MM.1S (cell line): Measurements from ENCODE around the gene NDUFV2.

Experiments used
- DNase-seq: peaks from one replicate; pipeline ENCODE4 v3.0.0-alpha.2; 2015
- H2AFZ ChIP-seq: fragments of 300-600 bp; sonication (generic); 2 replicates; pipeline ENCODE4 v1.6.0; 2016; ENCODE audit warnings: antibody characterized with exemption, low read length
- H3F3A ChIP-seq: fragments of 300-600 bp; sonication (generic); 2 replicates; pipeline ENCODE4 v1.6.1; 2016; ENCODE audit warnings: mild to moderate bottlenecking, antibody characterized with exemption, low read length, moderate library complexity, mixed read lengths; ENCODE audit not compliant: insufficient read depth
- H3K27ac ChIP-seq: fragments of 300-600 bp; sonication (generic); 2 replicates; pipeline ENCODE4 v1.5.1; 2016; ENCODE audit warnings: mild to moderate bottlenecking, low read length
- H3K27me3 ChIP-seq: fragments of 300-600 bp; sonication (generic); replicated peaks from 2 replicates; pipeline ENCODE4 v1.6.0; 2016; ENCODE audit warnings: low read length; ENCODE audit not compliant: insufficient read depth
- H3K36me3 ChIP-seq: fragments of 300-600 bp; sonication (generic); replicated peaks from 2 replicates; pipeline ENCODE4 v1.6.1; 2016; ENCODE audit warnings: mild to moderate bottlenecking, low read length, mixed read lengths; ENCODE audit not compliant: insufficient read depth
- H3K4me1 ChIP-seq: fragments of 300-600 bp; sonication (generic); 2 replicates; pipeline ENCODE4 v1.6.1; 2016; ENCODE audit warnings: low read length, mixed read lengths
- H3K4me2 ChIP-seq: fragments of 300-600 bp; sonication (generic); 2 replicates; pipeline ENCODE4 v1.6.0; 2016; ENCODE audit warnings: low read depth, low read length
- H3K4me3 ChIP-seq: fragments of 300-600 bp; sonication (generic); 2 replicates; pipeline ENCODE4 v1.5.1; 2016; ENCODE audit warnings: low read length, mixed read lengths
- H3K79me2 ChIP-seq: fragments of 300-600 bp; sonication (generic); 2 replicates; pipeline ENCODE4 v1.6.1; 2016; ENCODE audit warnings: mixed run types, low read length, mixed read lengths
- H3K9ac ChIP-seq: fragments of 300-600 bp; sonication (generic); 2 replicates; pipeline ENCODE4 v1.6.1; 2016; ENCODE audit warnings: low read length, mixed read lengths
- H3K9me2 ChIP-seq: fragments of 300-600 bp; sonication (generic); replicated peaks from 2 replicates; pipeline ENCODE4 v1.6.1; 2016; ENCODE audit warnings: mild to moderate bottlenecking, low read length, mixed read lengths; ENCODE audit not compliant: insufficient read depth
- H3K9me3 ChIP-seq: fragments of 300-600 bp; sonication (generic); replicated peaks from 2 replicates; pipeline ENCODE4 v1.6.1; 2016; ENCODE audit warnings: mild to moderate bottlenecking, low read length, mixed read lengths; ENCODE audit not compliant: insufficient read depth
- H4K20me1 ChIP-seq: fragments of 300-600 bp; sonication (generic); 2 replicates; pipeline ENCODE4 v1.6.1; 2016; ENCODE audit warnings: mild to moderate bottlenecking, low read length, moderate library complexity, mixed read lengths; ENCODE audit not compliant: insufficient read depth
- EZH2 ChIP-seq: fragments of 300-600 bp; sonication (generic); optimal IDR thresholded peaks from 2 replicates; pipeline ENCODE3; 2017; ENCODE audit warnings: low read depth, mild to moderate bottlenecking, antibody characterized with exemption, low read length, mixed read lengths
- EZH2phosphoT487 ChIP-seq: fragments of 300-600 bp; sonication (generic); IDR thresholded peaks from 2 replicates; pipeline ENCODE4 v1.6.1; 2018; ENCODE audit warnings: antibody characterized with exemption, low read length
- TF ChIP-seq, protein P1 (sequence below): fragments of 300-600 bp; sonication (generic); IDR thresholded peaks from 2 replicates; pipeline ENCODE4 v1.5.1; 2016; ENCODE audit warnings: antibody characterized with exemption, low read length, mixed read lengths

NDUFV2 gene

DNA sequence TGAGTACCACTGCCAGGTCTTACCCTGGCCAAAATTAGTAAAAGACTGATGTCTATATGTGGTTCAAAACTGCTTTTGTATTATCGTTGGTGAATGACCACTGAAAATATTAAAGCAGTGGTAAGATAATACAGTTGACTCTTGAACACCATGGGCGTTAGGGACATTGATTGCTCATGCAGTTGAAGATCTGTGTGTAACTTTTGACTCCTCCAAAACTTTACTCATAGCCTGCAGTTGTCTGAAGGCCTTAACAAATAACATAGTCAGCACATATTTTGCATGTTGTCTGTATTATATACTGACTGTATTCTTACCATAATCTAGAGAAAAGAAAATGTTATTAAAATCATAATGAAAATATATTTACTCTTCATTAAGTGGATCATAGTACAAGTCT, 28.3 kb downstream of the NDUFV2 start:
- H3K4me2 ChIP-seq = peak overlapping the region; percentile 85; the same call in 1 of the 2 replicates

GRCh38 chr18:9132628-9133027, 30.1 kb downstream of the NDUFV2 start:
- no peaks in the 10 kb centered on the region for H3K9me2 ChIP-seq
- peaks cover 92% of the 10 kb centered on the region for H3K79me2 ChIP-seq
- H3K27ac ChIP-seq = peak overlapping the region; percentile 97; the same call in 1 of the 2 replicates
- peak overlapping the region; percentile 88; the same call in 1 of the 2 replicates for H3K9ac ChIP-seq
- peak overlapping the region; percentile 78 for H3K4me3 ChIP-seq
- no peaks in the 10 kb centered on the region for H3K9me3 ChIP-seq
- DNase-seq = no peak
- peaks cover 30% of the 10 kb centered on the region; the same call in 1 of the 2 replicates for H3K36me3 ChIP-seq
- H2AFZ ChIP-seq = no peak overlapping the region
- no peaks in the 10 kb centered on the region for H4K20me1 ChIP-seq
- no peak for TF ChIP-seq EZH2
- TF ChIP-seq, protein P1, sequence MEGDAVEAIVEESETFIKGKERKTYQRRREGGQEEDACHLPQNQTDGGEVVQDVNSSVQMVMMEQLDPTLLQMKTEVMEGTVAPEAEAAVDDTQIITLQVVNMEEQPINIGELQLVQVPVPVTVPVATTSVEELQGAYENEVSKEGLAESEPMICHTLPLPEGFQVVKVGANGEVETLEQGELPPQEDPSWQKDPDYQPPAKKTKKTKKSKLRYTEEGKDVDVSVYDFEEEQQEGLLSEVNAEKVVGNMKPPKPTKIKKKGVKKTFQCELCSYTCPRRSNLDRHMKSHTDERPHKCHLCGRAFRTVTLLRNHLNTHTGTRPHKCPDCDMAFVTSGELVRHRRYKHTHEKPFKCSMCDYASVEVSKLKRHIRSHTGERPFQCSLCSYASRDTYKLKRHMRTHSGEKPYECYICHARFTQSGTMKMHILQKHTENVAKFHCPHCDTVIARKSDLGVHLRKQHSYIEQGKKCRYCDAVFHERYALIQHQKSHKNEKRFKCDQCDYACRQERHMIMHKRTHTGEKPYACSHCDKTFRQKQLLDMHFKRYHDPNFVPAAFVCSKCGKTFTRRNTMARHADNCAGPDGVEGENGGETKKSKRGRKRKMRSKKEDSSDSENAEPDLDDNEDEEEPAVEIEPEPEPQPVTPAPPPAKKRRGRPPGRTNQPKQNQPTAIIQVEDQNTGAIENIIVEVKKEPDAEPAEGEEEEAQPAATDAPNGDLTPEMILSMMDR = no peak
- TF ChIP-seq EZH2phosphoT487 = no peak
- no peaks in the 10 kb centered on the region for H3K27me3 ChIP-seq
- H3F3A ChIP-seq = peaks cover 84% of the 10 kb centered on the region
- peak overlapping the region; percentile 85 for H3K4me2 ChIP-seq
- H3K4me1 ChIP-seq = peaks cover 38% of the 10 kb centered on the region

More for the DNA sequence above, 28.3 kb downstream of the NDUFV2 start:
- Histone ChIP-seq H4K20me1 (0 out of 2 replicates have a peak, but pooled peaks cover under 1% of the 10 kb centered on the region), H3K9me3 (no peaks in the 10 kb centered on the region), H3K27me3 (no peaks in the 10 kb centered on the region), H3K79me2 (peaks cover 100% of the 10 kb centered on the region), H3F3A (peaks cover 87% of the 10 kb centered on the region), H3K4me1 (peaks cover 46% of the 10 kb centered on the region), H2AFZ (no peak overlapping the region), H3K9me2 (no peaks in the 10 kb centered on the region), H3K27ac (peak overlapping the region; percentile 26; the same call in 1 of the 2 replicates), H3K4me3 (no peak overlapping the region), H3K9ac (no peak overlapping the region), H3K36me3 (peaks cover 38% of the 10 kb centered on the region; the same call in 1 of the 2 replicates)
- no peak for TF ChIP-seq EZH2phosphoT487
- no peak for DNase-seq

DNA sequence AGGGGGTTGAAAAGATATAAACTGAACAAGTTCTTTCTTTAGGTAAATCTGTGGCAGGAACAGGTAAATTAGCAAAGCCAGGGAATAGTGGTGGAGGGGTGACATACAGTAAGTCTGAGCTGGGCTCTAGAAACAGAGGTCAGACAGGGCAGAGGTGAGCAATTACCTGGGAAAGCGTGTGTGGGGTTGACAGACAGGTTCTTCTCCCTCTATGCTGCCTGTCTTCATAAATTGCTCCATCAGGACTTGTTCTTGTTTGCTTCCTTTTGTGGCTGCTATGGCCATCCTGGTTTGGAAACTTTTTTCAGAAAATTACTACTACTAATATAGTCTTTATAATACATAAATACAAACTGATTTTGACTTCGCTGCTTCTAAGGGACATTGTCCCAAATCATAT, 30.7 kb downstream of the NDUFV2 start:
- Histone ChIP-seq H3K4me3 (peak overlapping the region; percentile 78), H3K27me3 (no peaks in the 10 kb centered on the region), H3K4me1 (peaks cover 37% of the 10 kb centered on the region), H2AFZ (no peak overlapping the region), H3K9me3 (no peaks in the 10 kb centered on the region), H3K36me3 (peaks cover 28% of the 10 kb centered on the region; the same call in 1 of the 2 replicates), H3K9me2 (no peaks in the 10 kb centered on the region), H3K4me2 (peak overlapping the region; percentile 85), H3K79me2 (peaks cover 92% of the 10 kb centered on the region), H4K20me1 (no peaks in the 10 kb centered on the region), H3K9ac (peak overlapping the region; percentile 88; the same call in 1 of the 2 replicates), H3K27ac (peak overlapping the region; percentile 97; the same call in 1 of the 2 replicates), H3F3A (peaks cover 84% of the 10 kb centered on the region)
- no peak for TF ChIP-seq EZH2
- TF ChIP-seq, protein P1 = no peak
- TF ChIP-seq EZH2phosphoT487 = no peak
- no peak for DNase-seq
